ENCODE results near the gene RPL41. TPM values are rescaled to one million over a fixed set of nuclear protein-coding genes. Genes with fewer than 3 reads are reported as not detected.
A peak's percentile ranks its signal among the peaks of the same experiment; 100 is the strongest.

Gene RPL41
- total and polyA plus RNA-seq, 9 of the 15 experiments (the other 6 are each of a cell fraction or from before 2014, with no cell fraction given), result 3,403 to 11,276 (median 5,604) TPM

DNA sequence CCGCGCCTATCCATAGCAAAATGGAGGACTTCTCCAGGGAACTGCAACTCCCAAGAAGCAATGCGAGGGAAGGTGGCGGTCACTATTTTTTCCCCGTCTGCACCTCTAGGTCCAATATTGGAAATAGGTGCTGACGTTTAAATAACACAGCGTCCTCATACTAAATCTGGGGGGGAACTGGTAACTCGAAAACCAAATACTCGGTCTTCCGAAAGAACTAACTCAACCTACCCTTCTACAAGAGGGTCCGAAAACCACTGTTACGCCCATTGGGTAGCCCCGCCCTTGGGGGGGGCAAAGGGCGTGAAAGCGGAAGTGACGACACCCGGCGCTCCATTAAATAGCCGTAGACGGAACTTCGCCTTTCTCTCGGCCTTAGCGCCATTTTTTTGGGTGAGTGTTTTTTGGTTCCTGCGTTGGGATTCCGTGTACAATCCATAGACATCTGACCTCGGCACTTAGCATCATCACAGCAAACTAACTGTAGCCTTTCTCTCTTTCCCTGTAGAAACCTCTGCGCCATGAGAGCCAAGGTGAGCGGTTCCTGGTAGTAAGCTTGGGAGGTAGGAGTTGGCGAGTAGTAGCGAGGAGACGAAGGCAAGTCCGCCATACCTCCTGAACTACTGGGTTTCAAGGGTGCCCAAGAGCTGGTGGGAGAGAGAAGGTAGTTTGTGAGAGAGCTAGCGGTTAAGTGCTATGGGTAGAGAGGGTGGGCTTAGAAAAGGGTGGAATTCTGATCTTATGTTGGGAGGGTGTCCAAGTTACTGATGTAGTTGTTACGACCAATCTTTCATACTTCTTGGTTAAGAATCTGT, at the start of gene RPL41 (continued):
- no peak for TF ChIP-seq SRSF7 (optimal IDR thresholded peaks at IDR 0.05; ENCODE audit: low read depth, low read length)
- TF ChIP-seq, protein P1, sequence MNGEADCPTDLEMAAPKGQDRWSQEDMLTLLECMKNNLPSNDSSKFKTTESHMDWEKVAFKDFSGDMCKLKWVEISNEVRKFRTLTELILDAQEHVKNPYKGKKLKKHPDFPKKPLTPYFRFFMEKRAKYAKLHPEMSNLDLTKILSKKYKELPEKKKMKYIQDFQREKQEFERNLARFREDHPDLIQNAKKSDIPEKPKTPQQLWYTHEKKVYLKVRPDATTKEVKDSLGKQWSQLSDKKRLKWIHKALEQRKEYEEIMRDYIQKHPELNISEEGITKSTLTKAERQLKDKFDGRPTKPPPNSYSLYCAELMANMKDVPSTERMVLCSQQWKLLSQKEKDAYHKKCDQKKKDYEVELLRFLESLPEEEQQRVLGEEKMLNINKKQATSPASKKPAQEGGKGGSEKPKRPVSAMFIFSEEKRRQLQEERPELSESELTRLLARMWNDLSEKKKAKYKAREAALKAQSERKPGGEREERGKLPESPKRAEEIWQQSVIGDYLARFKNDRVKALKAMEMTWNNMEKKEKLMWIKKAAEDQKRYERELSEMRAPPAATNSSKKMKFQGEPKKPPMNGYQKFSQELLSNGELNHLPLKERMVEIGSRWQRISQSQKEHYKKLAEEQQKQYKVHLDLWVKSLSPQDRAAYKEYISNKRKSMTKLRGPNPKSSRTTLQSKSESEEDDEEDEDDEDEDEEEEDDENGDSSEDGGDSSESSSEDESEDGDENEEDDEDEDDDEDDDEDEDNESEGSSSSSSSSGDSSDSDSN (IDR thresholded peaks at IDR 0.05; ENCODE audit: borderline replicate concordance in 1 of 2, low read depth in 2 of 2, low read length in 2 of 2), result no peak
- TF ChIP-seq, protein P2, sequence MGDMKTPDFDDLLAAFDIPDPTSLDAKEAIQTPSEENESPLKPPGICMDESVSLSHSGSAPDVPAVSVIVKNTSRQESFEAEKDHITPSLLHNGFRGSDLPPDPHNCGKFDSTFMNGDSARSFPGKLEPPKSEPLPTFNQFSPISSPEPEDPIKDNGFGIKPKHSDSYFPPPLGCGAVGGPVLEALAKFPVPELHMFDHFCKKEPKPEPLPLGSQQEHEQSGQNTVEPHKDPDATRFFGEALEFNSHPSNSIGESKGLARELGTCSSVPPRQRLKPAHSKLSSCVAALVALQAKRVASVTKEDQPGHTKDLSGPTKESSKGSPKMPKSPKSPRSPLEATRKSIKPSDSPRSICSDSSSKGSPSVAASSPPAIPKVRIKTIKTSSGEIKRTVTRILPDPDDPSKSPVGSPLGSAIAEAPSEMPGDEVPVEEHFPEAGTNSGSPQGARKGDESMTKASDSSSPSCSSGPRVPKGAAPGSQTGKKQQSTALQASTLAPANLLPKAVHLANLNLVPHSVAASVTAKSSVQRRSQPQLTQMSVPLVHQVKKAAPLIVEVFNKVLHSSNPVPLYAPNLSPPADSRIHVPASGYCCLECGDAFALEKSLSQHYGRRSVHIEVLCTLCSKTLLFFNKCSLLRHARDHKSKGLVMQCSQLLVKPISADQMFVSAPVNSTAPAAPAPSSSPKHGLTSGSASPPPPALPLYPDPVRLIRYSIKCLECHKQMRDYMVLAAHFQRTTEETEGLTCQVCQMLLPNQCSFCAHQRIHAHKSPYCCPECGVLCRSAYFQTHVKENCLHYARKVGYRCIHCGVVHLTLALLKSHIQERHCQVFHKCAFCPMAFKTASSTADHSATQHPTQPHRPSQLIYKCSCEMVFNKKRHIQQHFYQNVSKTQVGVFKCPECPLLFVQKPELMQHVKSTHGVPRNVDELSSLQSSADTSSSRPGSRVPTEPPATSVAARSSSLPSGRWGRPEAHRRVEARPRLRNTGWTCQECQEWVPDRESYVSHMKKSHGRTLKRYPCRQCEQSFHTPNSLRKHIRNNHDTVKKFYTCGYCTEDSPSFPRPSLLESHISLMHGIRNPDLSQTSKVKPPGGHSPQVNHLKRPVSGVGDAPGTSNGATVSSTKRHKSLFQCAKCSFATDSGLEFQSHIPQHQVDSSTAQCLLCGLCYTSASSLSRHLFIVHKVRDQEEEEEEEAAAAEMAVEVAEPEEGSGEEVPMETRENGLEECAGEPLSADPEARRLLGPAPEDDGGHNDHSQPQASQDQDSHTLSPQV (IDR thresholded peaks at IDR 0.05), result peak; percentile 62; the same call in 1 of the 2 replicates
- no peak; the same call in 1 of the 2 replicates for TF ChIP-seq BACH1 (tag; IDR thresholded peaks at IDR 0.05)
- TF ChIP-seq, protein P3, sequence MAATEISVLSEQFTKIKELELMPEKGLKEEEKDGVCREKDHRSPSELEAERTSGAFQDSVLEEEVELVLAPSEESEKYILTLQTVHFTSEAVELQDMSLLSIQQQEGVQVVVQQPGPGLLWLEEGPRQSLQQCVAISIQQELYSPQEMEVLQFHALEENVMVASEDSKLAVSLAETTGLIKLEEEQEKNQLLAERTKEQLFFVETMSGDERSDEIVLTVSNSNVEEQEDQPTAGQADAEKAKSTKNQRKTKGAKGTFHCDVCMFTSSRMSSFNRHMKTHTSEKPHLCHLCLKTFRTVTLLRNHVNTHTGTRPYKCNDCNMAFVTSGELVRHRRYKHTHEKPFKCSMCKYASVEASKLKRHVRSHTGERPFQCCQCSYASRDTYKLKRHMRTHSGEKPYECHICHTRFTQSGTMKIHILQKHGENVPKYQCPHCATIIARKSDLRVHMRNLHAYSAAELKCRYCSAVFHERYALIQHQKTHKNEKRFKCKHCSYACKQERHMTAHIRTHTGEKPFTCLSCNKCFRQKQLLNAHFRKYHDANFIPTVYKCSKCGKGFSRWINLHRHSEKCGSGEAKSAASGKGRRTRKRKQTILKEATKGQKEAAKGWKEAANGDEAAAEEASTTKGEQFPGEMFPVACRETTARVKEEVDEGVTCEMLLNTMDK (IDR thresholded peaks at IDR 0.05; ENCODE audit: borderline replicate concordance, insufficient read depth, low read depth, low read length, poor library complexity, severe bottlenecking), result no peak
- TF ChIP-seq TOE1 (IDR thresholded peaks at IDR 0.05; ENCODE audit: borderline replicate concordance), result peak; percentile 78
- TF ChIP-seq TOE1 (CRISPR knock-in tag; IDR thresholded peaks at IDR 0.05; ENCODE audit: borderline replicate concordance, low read depth), result no peak
- TF ChIP-seq, protein P4, sequence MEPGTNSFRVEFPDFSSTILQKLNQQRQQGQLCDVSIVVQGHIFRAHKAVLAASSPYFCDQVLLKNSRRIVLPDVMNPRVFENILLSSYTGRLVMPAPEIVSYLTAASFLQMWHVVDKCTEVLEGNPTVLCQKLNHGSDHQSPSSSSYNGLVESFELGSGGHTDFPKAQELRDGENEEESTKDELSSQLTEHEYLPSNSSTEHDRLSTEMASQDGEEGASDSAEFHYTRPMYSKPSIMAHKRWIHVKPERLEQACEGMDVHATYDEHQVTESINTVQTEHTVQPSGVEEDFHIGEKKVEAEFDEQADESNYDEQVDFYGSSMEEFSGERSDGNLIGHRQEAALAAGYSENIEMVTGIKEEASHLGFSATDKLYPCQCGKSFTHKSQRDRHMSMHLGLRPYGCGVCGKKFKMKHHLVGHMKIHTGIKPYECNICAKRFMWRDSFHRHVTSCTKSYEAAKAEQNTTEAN (CRISPR knock-in tag; IDR thresholded peaks at IDR 0.05), result 0 out of 2 replicates have a peak, but pooled peaks have one; percentile 21
- peak; percentile 96 for TF ChIP-seq LCOR (CRISPR knock-in tag; IDR thresholded peaks at IDR 0.05)
- peak; percentile 100 for TF ChIP-seq POLR2B (IDR thresholded peaks at IDR 0.05; ENCODE audit: low read depth, partially characterized antibody)
- TF ChIP-seq ZSCAN32 (CRISPR knock-in tag; IDR thresholded peaks at IDR 0.05), result no peak
- TF ChIP-seq ATF7 (IDR thresholded peaks at IDR 0.05), result peak; percentile 92
- no peak for TF ChIP-seq ZNF445 (CRISPR knock-in tag; IDR thresholded peaks at IDR 0.05; ENCODE audit: low read depth)
- no peak for TF ChIP-seq TEAD2 (tag; IDR thresholded peaks at IDR 0.05)
- TF ChIP-seq RB1 (IDR thresholded peaks at IDR 0.05; ENCODE audit: low read depth), result peak; percentile 81; the same call in 1 of the 2 replicates

All from K562 (cell line).